KBM-7 (cell line): Measurements from ENCODE around the gene TMEM176A.
"Not testable (repeated sequence)": the region's sequence is repeated elsewhere in the genome, so short reads cannot be mapped to it uniquely, and the experiment has no call there.

ENCODE experiments used
- DNase-seq: peaks from one replicate; pipeline ENCODE4 v3.0.0-alpha.2; 2015
- in situ Hi-C: fragments of 300-500 bp; cut with MboI; formaldehyde crosslinking; loops from 2 replicates; pipeline ENCODE4 v1.14.3; 2020; ENCODE audit warnings: low sequenced_read_pairs, low pct_unique_long_range_greater_than_20kb, mixed read lengths

The TMEM176A gene, protein sequence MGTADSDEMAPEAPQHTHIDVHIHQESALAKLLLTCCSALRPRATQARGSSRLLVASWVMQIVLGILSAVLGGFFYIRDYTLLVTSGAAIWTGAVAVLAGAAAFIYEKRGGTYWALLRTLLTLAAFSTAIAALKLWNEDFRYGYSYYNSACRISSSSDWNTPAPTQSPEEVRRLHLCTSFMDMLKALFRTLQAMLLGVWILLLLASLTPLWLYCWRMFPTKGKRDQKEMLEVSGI

DNA sequence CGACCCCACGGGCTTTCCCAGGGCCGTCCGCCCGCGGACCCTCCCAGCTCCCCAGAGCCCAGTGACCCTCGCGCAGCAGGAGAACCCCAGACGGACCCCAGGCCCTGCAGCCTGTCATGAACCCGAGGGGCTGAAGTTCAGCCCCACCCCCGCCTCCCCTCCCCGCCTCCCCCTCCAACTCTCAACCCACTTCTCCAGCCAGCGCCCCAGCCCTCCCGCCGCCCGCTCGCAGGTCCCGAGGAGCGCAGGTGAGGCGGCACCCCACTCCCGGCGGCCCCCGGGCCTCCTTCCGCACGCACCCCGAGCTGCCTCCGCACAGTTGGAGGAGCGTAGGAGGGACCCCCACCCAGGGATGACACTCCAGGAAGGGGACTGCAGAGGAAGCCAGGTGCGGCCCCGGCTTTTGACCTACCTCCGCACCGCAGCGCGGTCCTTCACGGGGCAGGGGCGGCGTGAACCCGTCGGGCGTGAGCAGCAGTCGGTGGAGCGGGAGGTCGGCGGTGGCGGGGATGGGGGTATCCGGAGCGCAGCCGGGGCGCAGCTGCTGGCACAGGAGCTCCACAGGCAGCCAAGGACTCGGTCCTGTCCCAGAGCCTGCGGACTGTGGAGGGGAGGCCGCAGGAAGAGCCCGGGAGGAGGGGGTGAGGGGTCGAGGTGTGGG lies at the start of gene TMEM176A:
TMEM176A (plus strand) TSS at position 189 of the 661 bp plus-strand sequence. CDS start 782 bp downstream, outside the sequence.
- in situ Hi-C loops: no loop called here
- DNase-seq: no peak

DNA sequence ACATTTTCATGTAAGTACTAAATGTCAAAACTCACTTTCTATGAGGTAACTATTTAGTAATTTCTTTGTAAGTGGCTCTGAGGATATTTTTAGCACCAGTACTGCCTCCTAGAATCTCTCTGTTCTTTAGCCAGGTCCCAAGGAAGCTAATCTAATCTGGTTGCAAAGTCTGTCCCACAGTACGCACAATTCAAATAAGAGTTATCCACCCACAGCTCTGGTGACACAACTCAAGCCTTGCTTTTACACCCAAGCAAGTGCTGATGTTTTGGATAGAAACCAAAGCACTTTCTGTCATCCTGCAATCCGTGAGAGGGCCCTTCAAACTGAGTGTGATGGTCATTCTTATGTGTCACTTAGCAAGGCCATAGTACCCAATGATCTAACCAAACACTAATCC lies 48.9 kb upstream of the TMEM176A start:
- no peak for DNase-seq
- in situ Hi-C loops: no loop called here

DNA sequence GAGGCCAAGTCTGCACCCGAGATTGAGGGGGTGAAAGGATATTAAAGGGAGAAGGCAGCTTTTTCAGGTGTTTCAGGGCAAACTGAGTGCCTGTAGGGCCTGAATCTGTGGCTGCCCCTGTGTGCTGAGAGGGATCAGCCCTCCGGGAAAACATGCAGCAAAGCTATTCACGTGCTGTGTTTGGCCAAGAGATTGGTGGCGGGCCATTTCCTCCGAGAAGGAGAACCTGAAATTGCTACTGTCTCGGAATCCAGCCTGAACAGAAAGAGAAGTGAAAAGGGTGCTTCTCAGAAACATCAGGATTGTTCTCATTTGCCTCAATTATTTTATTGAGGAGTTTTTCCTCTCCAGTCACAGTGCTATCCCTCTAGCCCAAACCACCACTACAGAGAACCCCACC lies 47.3 kb upstream of the TMEM176A start:
- in situ Hi-C loops: no loop called here
- no peak for DNase-seq

DNA sequence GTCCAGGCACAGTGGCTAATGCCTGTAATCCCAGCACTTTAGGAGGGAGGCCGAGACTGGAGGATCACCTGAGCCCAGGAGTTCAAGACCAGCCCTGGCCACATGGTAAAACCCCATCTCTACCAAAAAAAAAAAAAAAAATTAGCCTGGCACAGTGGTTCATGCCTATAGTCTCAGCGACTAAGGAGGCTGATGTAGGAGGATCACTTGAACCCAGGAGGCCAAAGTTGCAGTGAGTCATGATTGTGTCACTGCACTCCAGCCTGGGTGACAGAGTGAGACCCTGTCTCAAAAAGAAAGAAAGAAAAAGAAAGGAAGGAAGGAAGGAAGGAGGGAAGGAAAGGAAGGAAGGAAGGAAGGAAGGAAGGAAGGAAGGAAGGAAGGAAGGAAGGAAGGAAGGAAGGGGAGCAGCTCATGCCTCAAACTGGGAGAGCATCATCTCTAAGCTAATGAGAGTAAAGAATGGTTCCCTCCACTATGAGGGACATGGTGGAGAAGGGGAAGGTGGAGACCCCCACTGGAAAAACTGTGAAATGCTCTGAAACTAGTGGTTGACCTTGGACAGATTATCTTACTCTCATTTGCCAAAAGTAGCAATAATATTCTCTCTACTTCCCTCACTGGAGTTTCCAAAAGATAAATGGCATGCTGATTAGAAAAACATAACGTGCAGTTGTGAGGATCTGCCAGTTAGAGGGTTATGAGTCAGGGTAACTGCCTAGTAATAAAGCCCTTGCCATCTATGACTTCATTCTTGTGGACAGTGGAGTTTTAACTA lies 46.6 kb upstream of the TMEM176A start:
- in situ Hi-C loops: no loop called here
- peak; percentile 72 for DNase-seq

DNA sequence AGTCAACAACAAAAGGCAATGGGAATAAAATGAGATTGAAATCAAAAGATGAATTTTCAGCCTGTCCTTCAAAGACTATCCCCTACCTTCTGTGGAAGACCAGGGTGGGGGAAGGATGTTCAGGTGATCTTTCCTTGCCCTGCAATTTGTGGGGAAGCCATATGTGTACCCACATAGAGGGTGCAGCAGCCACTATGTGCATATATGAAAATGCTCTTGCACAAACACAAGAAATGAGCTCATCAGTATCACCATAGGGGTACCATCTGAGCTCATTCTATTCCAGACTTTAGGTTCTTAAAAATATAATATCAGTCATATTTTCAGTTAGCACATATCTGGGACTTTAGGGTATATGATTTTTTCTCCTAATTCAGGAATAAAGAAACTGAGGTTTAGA lies 45.6 kb upstream of the TMEM176A start:
- in situ Hi-C loops: no loop called here
- DNase-seq: no peak

DNA sequence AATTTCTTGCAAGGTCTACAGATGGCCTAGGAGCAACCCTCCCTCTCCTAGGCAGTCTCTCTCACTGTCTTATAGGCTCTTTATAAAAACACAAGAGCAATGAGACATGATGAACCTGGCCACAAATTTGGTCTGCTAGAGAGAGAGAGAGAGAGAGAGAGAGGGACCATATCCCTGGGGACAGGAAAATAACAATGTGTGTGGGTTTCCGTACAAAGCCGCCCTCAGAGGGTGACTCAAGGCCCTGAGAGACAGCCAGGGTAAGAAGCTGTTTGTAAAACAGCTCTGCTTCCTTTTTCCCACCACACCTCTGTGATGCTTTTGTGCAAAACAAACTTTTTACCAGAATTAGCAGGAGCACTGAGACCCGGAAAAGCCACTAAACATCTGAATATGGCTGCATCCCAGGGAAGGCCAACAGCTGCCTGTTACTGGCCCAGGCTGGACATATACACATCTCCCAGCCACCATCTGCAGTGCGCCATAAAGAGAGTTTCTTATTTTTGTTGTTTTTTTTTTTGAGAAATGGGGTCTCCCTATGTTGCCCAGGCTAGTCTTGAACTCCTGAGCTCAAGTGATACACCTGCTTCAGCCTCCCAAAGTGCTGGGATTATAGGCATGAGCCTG lies 45.0 kb upstream of the TMEM176A start:
- in situ Hi-C loops: no loop called here
- DNase-seq: peak; percentile 71

DNA sequence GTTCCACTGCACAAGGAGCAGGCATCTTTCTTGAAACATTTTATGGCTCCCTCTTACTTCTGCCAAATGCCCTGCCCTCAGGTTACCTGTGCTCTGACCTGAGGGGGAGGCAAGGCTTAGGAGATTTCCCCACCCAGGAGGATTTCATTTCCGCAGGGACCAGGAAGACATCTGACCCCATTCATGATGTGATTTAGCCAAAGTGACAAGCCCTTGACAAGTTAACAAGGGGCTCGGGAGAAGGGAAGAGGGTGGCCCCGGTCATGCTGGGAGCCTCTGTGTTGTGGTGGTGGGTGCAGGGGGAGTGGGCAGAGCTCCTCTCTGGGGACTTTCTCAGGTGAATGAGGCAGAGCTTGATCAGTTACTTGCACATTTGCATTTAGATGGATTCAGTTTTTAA lies 44.4 kb upstream of the TMEM176A start:
- no peak for DNase-seq
- in situ Hi-C loops: no loop called here

DNA sequence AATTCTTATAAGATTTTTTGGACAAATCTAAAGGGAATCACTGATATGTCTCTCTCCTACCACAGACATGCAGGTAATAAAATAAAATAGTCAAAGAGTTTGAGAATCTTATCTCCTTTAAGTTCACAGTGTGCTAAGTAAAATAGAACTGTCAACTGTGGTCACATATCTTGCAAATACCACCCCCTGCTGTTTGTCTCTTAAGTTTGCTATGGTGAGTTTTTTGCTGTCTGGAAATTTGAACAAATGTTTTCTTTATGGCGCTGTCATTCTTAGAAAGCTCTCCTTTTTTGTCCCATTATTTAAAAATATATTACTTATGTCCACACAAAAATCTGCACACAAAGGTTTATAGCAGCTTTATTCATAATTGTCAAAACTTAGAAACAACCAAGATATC lies 43.7 kb upstream of the TMEM176A start:
- in situ Hi-C loops: no loop called here
- peak; percentile 57 for DNase-seq

DNA sequence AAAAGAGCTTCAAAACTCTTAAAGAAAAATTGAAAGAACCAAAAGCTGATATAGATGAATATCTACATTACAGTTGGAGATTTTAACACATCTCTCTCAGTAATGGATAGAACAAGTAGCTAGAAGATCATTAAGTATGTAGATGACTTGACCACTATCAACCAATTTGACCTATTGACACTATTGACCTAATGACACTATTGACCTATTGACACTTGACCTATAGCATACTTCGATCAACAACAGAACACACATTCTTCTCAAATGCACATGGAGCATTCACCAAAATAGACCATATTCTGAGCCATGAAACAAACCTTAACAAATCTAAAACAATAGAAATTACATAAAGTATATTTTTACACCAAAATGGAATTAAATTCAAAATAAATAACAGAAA lies 41.1 kb upstream of the TMEM176A start:
- no peak for DNase-seq
- in situ Hi-C loops: no loop called here

DNA sequence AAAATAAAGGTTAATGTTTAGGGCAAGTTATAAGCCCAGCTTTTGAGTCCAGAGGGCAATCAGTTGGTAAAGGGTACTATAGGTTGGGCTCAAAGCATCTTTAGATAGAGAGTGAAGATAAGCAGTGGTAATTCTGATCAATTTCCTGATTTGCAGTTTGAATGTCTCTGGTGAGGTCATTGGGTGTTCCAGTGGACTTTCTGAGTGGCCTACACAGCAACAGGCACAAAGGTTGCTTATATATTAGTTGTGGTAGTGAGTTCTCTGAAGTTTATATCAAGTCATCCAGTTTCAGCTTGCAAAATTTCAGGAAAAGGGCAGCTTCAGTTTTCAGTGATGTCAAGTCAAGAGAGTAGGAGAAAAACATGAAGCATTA lies 34.2 kb upstream of the TMEM176A start:
- in situ Hi-C loops: no loop called here

DNA sequence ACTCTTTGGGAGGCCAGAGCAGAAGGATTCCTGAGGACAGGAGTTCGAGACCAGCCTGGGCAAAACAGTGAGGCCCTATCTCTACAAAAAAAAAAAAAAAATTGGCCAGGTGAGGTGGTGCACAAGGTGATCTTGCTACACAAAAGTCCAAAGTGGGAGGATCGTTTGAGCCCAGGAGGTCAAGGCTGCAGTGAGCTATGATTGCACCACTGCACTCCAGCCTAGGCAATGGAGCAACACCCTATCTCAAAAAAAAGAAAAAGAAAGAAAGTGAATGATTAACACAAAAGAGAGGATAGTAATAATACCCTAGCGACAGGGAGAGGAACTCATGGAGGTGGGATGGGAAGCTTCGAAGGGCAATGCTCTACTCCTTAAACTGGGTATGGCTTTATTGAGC lies 30.8 kb upstream of the TMEM176A start:
- in situ Hi-C loops: no loop called here
- DNase-seq: no peak

More for the DNA sequence above, 34.2 kb upstream of the TMEM176A start:
- no peak for DNase-seq

DNA sequence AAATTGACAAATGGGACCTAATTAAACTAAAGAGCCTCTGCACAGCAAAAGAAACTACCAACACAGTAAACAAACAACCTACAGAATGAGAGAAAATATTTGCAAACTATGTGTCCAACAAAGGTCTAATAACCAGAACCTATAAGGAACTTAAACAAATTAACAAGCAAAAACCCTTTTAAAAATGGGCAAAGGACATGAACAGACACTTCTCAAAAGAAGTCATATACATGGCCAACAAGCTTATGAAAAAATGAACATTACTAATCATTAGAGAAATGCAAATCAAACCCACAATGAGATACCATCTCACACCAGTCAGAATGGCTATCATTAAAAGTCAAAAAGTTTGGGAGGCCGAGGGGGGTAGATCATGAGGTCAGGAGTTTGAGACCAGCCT lies 26.4 kb upstream of the TMEM176A start:
- in situ Hi-C loops, DNase-seq: not testable (repeated sequence)

DNA sequence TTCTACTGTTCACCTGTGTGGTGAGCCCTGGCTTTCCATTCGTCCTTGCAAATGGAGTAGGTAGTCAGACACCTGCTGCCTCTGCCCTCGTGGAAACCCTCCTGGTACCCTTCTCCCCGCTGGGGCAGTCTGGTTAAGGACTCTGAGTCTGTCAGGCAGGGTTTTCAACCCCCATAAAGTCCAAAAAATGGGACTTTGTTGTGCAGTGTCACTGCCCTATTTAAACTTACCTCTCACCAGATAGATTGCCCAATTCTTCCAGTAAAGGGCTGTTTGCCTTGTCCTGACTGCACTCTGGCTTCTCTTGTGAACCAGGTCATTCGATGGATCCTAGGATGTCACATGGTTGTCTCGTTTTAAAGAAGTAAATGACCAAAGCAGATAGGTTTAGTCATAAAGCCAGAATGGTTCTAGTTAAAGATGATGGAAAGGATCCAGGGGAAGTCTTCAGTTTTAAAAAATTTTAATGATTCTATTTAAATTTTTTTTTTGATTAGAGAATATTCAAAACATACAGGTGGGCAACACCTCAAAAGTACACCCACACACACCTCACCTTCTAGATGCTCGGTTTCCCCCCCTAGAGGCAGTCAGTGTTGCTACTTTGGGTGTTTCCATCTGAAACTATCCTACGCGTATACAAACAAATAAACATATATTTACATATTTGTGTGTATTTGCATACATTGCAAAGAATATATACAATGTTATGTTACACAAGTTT lies 22.4 kb upstream of the TMEM176A start:
- DNase-seq: no peak
- in situ Hi-C loops: no loop called here

DNA sequence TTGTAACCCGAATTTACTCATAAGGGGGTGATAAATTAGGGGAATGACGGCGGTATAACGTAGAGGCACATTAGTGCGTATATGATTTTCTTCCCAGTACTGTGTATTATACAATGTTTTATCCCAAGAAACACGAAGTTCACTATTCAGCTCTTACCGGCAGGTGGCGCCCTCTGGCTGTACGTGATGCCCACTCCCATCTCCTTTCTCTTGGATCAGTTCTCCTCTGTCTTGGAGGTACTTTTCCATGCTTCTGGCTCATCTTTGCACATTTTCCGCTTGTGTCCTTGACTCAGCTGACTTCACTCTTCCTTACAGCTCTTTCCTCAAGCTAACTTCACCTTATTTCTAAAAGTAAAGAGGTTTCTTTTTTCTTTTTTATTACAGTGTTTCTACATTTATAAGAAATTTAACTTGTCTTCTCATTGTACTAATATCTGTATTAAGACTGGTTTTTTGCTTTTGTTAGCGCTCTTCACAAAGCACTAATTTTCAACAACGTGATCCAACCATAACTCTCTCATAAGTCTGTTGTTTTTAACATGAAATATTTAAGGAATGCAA lies 21.7 kb upstream of the TMEM176A start:
- peak; percentile 79 for DNase-seq
- in situ Hi-C loops: no loop called here

DNA sequence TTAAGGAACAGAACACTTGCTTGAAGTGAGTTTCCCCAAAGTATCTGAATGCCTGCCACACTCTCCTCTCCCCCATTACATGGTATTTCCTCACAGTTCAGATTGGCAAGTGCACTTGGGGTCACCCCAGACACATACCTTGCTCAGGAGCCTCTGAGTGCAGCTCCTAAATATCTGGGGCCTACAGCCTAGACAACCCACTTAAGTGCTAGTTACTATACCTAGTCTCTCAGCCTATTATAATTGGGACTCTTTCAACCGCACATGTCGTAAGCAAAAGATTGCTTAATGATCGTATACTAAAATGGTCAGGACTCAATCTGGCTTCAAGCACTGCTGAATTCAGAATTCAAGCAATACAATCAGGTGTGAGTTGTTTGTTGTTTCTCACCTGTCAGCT lies 20.3 kb upstream of the TMEM176A start:
- DNase-seq: no peak
- in situ Hi-C loops: no loop called here

DNA sequence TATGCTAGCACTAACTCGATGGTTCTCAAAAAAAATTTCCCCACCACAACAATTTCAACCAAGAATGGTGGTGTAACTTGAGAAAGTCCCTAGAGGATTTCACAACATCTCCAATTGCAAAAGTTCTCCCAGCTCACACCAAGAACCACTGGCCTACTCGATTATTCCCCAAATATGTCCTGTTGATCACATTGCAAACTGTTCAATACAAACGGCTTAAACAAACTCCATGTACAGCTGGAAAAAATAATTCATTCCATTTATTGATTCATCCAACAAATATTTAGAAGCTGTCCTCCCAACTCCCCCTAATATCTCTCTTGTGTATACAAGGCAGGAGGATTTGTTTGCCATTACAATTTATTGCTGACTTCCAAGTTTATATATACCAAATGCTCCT lies 19.5 kb upstream of the TMEM176A start:
- in situ Hi-C loops: no loop called here
- DNase-seq: no peak

DNA sequence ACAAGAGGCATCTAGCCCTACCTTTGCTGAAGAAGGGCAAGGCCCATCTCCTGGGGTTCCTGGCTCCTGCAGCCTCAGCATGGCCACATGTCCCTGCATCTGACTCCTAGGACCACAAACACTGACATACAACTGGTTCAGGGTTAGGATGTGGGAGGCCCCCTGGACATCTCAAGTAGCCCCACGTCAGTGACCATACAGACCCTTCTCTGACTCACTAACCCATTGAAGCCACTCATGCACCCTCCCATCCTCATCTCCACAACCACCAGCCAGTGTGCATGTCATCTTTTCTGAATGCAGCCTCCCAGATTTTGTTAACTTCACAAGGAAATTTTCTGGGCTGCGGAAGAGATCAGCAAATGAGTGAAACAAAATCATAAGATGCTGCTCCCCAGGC lies 18.6 kb upstream of the TMEM176A start:
- in situ Hi-C loops: no loop called here
- DNase-seq: no peak

DNA sequence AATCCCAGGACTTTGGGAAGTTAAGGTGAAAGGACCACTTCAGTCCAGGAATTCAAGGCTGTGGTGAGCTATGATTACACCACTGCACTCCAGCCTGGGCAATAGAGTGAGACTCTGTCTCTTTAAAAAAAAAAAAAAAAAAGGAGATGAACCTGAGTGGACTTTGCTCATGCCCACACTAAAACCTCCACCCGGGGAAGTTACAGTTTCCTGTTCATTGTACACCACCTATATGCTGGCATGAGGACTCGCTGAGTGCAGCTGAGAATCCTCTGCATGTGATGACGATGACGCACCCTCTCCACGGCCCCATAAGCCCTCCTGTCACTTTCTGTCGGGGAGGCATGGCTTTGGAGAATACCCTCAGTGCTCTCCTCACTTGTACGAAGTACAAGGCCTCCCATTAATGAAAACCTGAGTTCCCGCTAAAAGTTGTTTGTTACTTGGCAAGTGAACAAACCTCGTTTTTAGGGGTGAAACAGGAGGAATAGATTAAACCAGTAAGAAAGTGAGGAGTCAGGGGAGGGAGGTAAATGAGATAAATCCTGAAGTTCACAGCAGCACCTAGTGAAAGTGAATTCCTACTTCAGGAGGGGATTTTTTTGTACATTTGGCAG lies 16.3 kb upstream of the TMEM176A start:
- in situ Hi-C loops: no loop called here

DNA sequence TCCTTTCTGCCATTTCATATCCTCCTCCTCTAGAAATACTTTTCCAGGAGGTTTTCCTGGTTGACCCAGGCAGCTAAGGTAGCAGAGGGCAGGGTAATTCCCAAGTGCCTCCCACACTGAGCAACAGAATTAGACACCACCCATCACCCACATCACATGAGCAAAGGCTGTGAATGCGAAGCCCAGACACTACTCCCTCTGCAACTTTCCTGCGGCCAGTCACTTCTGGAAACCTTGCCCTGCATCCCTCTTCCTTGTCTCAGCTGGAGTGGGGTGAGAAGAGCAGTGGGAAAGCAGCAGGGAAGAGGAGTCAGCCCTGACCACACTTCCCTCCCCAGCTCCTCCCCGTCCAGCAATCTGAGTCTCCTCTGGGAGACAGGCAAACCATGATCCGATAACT lies 15.6 kb upstream of the TMEM176A start:
- in situ Hi-C loops: no loop called here
- DNase-seq: no peak

More for the DNA sequence above, 16.3 kb upstream of the TMEM176A start:
- DNase-seq: no peak
